ENCODE measurements around the gene HYI.

HYI gene

DNA sequence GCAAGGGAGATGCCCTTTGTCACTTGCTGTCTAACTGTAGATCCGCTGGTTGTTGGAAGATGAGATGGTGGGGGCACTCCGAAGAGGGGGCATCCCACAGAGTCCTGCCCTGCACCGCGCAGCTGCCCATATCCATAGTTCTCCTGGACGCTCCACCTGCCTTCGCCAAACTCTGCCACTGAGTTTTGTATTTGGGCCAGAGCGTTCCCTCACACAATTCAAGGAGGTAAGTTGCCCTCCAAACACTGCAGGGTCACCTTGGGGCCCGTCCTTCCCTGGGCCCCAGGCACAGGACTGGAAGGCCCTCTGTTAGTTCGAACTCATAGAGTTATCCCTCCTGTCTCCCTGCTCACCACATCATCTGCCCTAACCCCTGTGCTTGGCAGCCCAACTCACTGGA lies 22.1 kb downstream of the HYI start:
- no peak overlapping the region for H3K27ac ChIP-seq
- TF ChIP-seq, protein P1, sequence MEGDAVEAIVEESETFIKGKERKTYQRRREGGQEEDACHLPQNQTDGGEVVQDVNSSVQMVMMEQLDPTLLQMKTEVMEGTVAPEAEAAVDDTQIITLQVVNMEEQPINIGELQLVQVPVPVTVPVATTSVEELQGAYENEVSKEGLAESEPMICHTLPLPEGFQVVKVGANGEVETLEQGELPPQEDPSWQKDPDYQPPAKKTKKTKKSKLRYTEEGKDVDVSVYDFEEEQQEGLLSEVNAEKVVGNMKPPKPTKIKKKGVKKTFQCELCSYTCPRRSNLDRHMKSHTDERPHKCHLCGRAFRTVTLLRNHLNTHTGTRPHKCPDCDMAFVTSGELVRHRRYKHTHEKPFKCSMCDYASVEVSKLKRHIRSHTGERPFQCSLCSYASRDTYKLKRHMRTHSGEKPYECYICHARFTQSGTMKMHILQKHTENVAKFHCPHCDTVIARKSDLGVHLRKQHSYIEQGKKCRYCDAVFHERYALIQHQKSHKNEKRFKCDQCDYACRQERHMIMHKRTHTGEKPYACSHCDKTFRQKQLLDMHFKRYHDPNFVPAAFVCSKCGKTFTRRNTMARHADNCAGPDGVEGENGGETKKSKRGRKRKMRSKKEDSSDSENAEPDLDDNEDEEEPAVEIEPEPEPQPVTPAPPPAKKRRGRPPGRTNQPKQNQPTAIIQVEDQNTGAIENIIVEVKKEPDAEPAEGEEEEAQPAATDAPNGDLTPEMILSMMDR (conservative IDR thresholded peaks at IDR 0.05), result no peak
- no peak for TF ChIP-seq ZFX (IDR thresholded peaks at IDR 0.05)

DNA sequence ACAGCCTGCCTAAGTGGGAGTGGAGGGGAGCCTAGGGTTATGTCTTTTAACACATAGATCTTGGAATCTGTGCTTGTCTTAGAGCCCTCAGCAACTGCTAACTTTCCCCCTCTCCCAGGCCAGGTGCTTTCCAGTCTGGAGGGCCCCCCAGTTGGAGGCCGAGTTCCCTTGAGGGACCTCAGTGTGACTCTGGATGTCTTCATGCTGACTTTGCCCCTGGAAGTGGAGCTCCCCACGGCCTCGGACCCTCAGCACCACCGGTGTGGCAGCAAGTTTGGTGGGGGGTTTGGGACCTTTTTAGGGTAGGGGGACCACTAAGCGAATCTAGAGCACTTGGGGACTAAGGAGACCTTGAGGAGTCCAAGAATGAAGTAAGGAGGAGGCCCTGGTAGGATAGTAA lies 22.9 kb downstream of the HYI start:
- no peak overlapping the region for H3K27ac ChIP-seq
- TF ChIP-seq ZFX (IDR thresholded peaks at IDR 0.05), result no peak
- TF ChIP-seq, protein P1 (conservative IDR thresholded peaks at IDR 0.05), result no peak

DNA sequence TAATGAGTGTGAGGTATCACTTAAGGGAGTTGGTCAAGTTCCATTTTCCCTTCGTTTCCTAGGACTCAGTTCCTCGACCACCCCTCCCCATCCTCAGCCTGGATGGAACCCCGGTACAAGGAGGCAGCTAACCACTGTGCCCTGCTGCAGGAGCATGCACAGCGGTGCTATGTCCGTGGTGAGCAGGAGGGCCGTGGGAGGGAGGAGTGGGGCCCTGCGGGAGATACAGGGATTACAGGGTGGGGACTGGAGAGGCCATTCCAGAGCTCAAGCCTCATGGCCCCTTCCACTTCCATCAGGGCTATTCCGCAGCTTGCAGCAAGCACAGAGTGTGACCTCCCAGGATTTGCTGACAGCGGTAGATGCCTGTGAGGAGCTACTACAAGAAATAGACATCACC lies 25.8 kb downstream of the HYI start:
- no peak overlapping the region for H3K27ac ChIP-seq
- TF ChIP-seq, protein P1 (conservative IDR thresholded peaks at IDR 0.05), result no peak

DNA sequence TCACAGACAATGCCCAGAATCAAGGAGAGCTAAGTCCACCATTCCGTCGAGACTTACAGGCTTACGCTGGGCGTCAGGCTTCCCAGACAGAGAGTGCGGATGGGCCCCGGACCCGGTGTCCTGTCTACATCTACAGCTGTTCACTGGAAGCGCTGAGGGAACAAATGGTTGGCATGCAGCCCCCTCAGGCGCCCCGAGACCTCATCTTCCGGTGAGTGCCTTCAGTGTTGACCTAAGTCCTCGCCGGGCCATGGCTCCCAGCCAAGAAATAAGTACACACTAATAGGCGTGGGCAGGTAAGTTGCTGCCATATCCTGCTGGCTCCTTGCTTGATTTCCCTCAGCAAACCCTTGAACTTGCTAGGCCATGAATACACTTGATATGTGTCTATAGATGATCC lies 26.2 kb downstream of the HYI start:
- no peak overlapping the region for H3K27ac ChIP-seq
- TF ChIP-seq, protein P1 (conservative IDR thresholded peaks at IDR 0.05), result no peak
- TF ChIP-seq ZFX (IDR thresholded peaks at IDR 0.05), result no peak

DNA sequence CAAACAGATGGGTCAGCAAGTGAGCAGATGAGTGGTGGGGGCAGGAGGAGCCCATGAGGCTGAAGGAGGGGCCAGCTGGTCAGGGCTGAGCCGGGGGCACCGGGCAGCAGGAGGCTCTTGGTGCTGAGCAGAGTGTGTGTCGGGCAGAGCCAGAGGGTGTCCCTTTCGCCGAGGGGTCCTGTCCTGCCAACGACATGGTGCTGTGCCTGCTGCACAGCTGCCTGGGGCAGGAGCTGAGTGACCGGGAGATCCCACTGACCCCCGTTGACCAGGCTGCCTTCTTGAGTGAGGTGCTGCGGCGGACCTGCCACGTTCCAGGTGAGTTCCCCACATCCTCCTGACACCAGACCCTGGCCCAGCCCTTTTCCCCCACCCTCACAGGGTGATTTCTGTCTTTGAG lies 27.5 kb downstream of the HYI start:
- TF ChIP-seq, protein P1 (conservative IDR thresholded peaks at IDR 0.05), result no peak
- no peak for TF ChIP-seq ZFX (IDR thresholded peaks at IDR 0.05)
- H3K27ac ChIP-seq, result no peak overlapping the region

DNA sequence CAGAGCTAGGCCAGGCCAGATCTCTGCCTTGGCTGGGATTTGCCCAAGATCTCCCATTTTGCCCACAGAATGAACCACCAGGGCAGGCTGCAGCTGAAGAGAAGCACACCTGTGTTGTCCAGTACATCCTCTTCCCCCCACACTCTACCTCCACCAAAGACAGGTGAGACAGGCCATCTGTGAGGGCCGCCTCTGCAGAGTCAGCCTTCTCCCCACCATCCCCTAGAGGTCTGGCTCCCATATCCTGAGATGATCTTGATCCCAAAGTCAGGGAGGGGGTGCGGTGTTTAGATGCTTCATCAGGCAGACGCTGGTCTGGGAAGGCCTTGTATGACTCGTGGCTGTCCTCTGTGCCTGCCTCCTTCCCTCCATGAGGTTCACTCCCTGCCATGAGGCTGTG lies 28.7 kb downstream of the HYI start:
- H3K27ac ChIP-seq, result no peak overlapping the region
- no peak for TF ChIP-seq ZFX (IDR thresholded peaks at IDR 0.05)
- TF ChIP-seq, protein P1 (conservative IDR thresholded peaks at IDR 0.05), result no peak

DNA sequence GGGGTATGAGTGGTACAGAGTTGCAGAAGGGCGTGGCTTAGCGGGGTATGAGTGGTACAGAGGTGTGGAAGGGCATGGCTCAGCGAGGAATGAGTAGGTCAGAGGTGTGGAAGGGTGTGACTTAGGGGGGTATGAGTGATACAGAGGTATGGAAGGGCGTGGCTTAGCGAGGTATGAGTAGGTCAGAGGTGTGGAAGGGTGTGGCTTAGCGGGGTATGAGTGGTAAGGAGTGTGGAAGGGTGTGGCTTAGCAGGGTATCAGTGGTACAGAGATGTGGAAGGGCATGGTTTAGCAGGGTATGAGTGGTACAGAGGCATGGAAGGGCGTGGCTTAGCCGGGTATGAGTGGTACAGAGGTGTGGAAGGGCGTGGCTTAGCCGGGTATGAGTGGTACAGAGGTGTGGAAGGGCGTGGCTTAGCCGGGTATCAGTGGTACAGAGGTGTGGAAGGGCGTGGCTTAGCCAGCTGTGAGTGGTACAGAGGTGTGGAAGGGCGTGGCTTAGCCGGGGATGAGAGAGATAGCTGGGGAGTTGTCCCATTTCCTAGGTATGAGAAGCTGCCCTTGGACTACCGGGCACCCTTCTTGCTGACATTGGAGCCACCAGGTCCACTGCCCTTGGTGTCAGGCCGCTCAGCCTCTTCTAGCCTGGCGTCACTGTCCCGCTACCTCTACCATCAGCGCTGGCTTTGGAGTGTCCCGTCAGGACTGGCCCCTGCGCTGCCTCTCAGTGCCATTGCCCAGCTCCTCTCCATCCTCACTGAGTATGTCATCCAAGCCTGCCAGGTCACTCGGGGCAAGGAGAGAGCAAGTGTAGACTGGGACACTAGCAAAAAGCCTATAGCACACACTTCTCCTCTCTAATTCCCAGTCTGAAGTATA lies 29.8 kb downstream of the HYI start:
- H3K27ac ChIP-seq, result no peak overlapping the region

More for the DNA sequence above, 29.8 kb downstream of the HYI start:
- TF ChIP-seq ZFX (IDR thresholded peaks at IDR 0.05), result no peak
- TF ChIP-seq, protein P1 (conservative IDR thresholded peaks at IDR 0.05), result no peak
